Stimulated activated naive CD8-positive, alpha-beta T cell treated with anti-CD3 and anti-CD28 coated beads, Interleukin-15, Interleukin-2, amounts not matched to agents 100 ng/mL and 50 ng/mL, for 24 hours (primary cell): Measurements from ENCODE around the gene KCNN4.
A peak's percentile ranks its signal among the peaks of the same experiment; 100 is the strongest.

ENCODE experiments used
- H3K27ac Mint-ChIP-seq: one replicate; pipeline ENCODE4 v1.8.0; 2021; ENCODE audit warnings: mild to moderate bottlenecking, mixed read lengths
- H3K27me3 Mint-ChIP-seq: one replicate; pipeline ENCODE4 v1.8.0; 2021; ENCODE audit warnings: mixed read lengths
- H3K36me3 Mint-ChIP-seq: one replicate; pipeline ENCODE4 v1.8.0; 2021; ENCODE audit warnings: low read depth, mixed read lengths
- H3K4me1 Mint-ChIP-seq: one replicate; pipeline ENCODE4 v1.8.0; 2021; ENCODE audit warnings: low read depth, mixed read lengths
- H3K4me3 Mint-ChIP-seq: one replicate; pipeline ENCODE4 v1.8.0; 2021; ENCODE audit warnings: mild to moderate bottlenecking, mixed read lengths
- H3K9me3 Mint-ChIP-seq: one replicate; pipeline ENCODE4 v1.8.0; 2021; ENCODE audit warnings: mixed read lengths

Gene KCNN4

GRCh38 chr19:43752287-43752875 is 28.4 kb downstream of the KCNN4 start:
- Mint-ChIP-seq H3K36me3 (peaks cover 72% of the 10 kb centered on the region), H3K9me3 (no peaks in the 10 kb centered on the region), H3K27ac (peak overlapping the region; percentile 99), H3K27me3 (no peaks in the 10 kb centered on the region), H3K4me1 (peaks cover 71% of the 10 kb centered on the region), H3K4me3 (peak overlapping the region; percentile 96)

- peaks cover 66% of the 10 kb centered on the region for H3K36me3 Mint-ChIP-seq
- no peaks in the 10 kb centered on the region for H3K9me3 Mint-ChIP-seq
- H3K27ac Mint-ChIP-seq: peak overlapping the region; percentile 99
- H3K4me3 Mint-ChIP-seq: peak overlapping the region; percentile 96
- H3K27me3 Mint-ChIP-seq: no peaks in the 10 kb centered on the region
- peaks cover 64% of the 10 kb centered on the region for H3K4me1 Mint-ChIP-seq
These were observed 29.1 kb downstream of the KCNN4 start for GRCh38 chr19:43751466-43752220.

- Mint-ChIP-seq H3K36me3 (peaks cover 63% of the 10 kb centered on the region), H3K4me3 (no peak overlapping the region), H3K27me3 (no peaks in the 10 kb centered on the region), H3K9me3 (no peaks in the 10 kb centered on the region), H3K27ac (no peak overlapping the region), H3K4me1 (peaks cover 60% of the 10 kb centered on the region)
These were observed 30.9 kb downstream of the KCNN4 start for GRCh38 chr19:43749898-43750297.

GRCh38 chr19:43749152-43749551 is 31.6 kb downstream of the KCNN4 start:
- peaks cover 58% of the 10 kb centered on the region for H3K4me1 Mint-ChIP-seq
- no peak overlapping the region for H3K4me3 Mint-ChIP-seq

GRCh38 chr19:43748685-43749084 is 32.1 kb downstream of the KCNN4 start:
- H3K4me3 Mint-ChIP-seq: no peak overlapping the region
- H3K36me3 Mint-ChIP-seq: peaks cover 69% of the 10 kb centered on the region
- no peaks in the 10 kb centered on the region for H3K27me3 Mint-ChIP-seq
- H3K9me3 Mint-ChIP-seq: no peaks in the 10 kb centered on the region
- H3K4me1 Mint-ChIP-seq: peaks cover 57% of the 10 kb centered on the region
- peak overlapping the region; percentile 59 for H3K27ac Mint-ChIP-seq

More at GRCh38 chr19:43749152-43749551, 31.6 kb downstream of the KCNN4 start:
- Mint-ChIP-seq H3K27ac (peak overlapping the region; percentile 29), H3K36me3 (peaks cover 65% of the 10 kb centered on the region), H3K9me3 (no peaks in the 10 kb centered on the region), H3K27me3 (no peaks in the 10 kb centered on the region)

- no peaks in the 10 kb centered on the region for H3K27me3 Mint-ChIP-seq
- peaks cover 72% of the 10 kb centered on the region for H3K36me3 Mint-ChIP-seq
- H3K4me1 Mint-ChIP-seq: peaks cover 52% of the 10 kb centered on the region
- peak overlapping the region; percentile 32 for H3K4me3 Mint-ChIP-seq
- H3K9me3 Mint-ChIP-seq: no peaks in the 10 kb centered on the region
- H3K27ac Mint-ChIP-seq: peak overlapping the region; percentile 86
These were observed 32.6 kb downstream of the KCNN4 start for GRCh38 chr19:43748205-43748594.

- H3K4me1 Mint-ChIP-seq: peaks cover 47% of the 10 kb centered on the region
- H3K4me3 Mint-ChIP-seq: peak overlapping the region; percentile 32
- H3K36me3 Mint-ChIP-seq: peaks cover 72% of the 10 kb centered on the region
- H3K9me3 Mint-ChIP-seq: no peaks in the 10 kb centered on the region
- H3K27me3 Mint-ChIP-seq: no peaks in the 10 kb centered on the region
- H3K27ac Mint-ChIP-seq: peak overlapping the region; percentile 86
These were observed 33.1 kb downstream of the KCNN4 start for GRCh38 chr19:43747557-43748204.

GRCh38 chr19:43743059-43743458 is 37.7 kb downstream of the KCNN4 start:
- no peaks in the 10 kb centered on the region for H3K27me3 Mint-ChIP-seq
- peaks cover 16% of the 10 kb centered on the region for H3K4me1 Mint-ChIP-seq
- peaks cover 73% of the 10 kb centered on the region for H3K36me3 Mint-ChIP-seq
- H3K27ac Mint-ChIP-seq: peak overlapping the region; percentile 29
- no peak overlapping the region for H3K4me3 Mint-ChIP-seq
- no peaks in the 10 kb centered on the region for H3K9me3 Mint-ChIP-seq

- H3K27me3 Mint-ChIP-seq: no peaks in the 10 kb centered on the region
- no peaks in the 10 kb centered on the region for H3K9me3 Mint-ChIP-seq
- H3K36me3 Mint-ChIP-seq: peaks cover 78% of the 10 kb centered on the region
- peak overlapping the region; percentile 28 for H3K27ac Mint-ChIP-seq
- peaks cover 10% of the 10 kb centered on the region for H3K4me1 Mint-ChIP-seq
- no peak overlapping the region for H3K4me3 Mint-ChIP-seq
These were observed 39.5 kb downstream of the KCNN4 start for GRCh38 chr19:43741075-43741825.

GRCh38 chr19:43739439-43740235 is 41.1 kb downstream of the KCNN4 start:
- Mint-ChIP-seq H3K36me3 (peaks cover 80% of the 10 kb centered on the region), H3K27me3 (no peaks in the 10 kb centered on the region), H3K4me1 (no peaks in the 10 kb centered on the region), H3K9me3 (no peaks in the 10 kb centered on the region), H3K27ac (no peak overlapping the region), H3K4me3 (no peak overlapping the region)

GRCh38 chr19:43738780-43739211 is 42.0 kb downstream of the KCNN4 start:
- H3K27me3 Mint-ChIP-seq: no peaks in the 10 kb centered on the region
- H3K36me3 Mint-ChIP-seq: peaks cover 77% of the 10 kb centered on the region
- no peaks in the 10 kb centered on the region for H3K9me3 Mint-ChIP-seq
- H3K4me3 Mint-ChIP-seq: no peak overlapping the region
- H3K4me1 Mint-ChIP-seq: no peaks in the 10 kb centered on the region
- H3K27ac Mint-ChIP-seq: no peak overlapping the region

- Mint-ChIP-seq H3K9me3 (no peaks in the 10 kb centered on the region), H3K27ac (no peak overlapping the region), H3K4me1 (no peaks in the 10 kb centered on the region), H3K36me3 (peaks cover 76% of the 10 kb centered on the region), H3K4me3 (no peak overlapping the region), H3K27me3 (no peaks in the 10 kb centered on the region)
These were observed 44.8 kb downstream of the KCNN4 start for GRCh38 chr19:43735957-43736356.

- H3K9me3 Mint-ChIP-seq: no peaks in the 10 kb centered on the region
- no peak overlapping the region for H3K27ac Mint-ChIP-seq
- H3K27me3 Mint-ChIP-seq: no peaks in the 10 kb centered on the region
- H3K4me3 Mint-ChIP-seq: no peak overlapping the region
- H3K4me1 Mint-ChIP-seq: no peaks in the 10 kb centered on the region
- H3K36me3 Mint-ChIP-seq: peaks cover 76% of the 10 kb centered on the region
These were observed 45.8 kb downstream of the KCNN4 start for GRCh38 chr19:43735013-43735412.

GRCh38 chr19:43731846-43732245 is 48.9 kb downstream of the KCNN4 start:
- H3K36me3 Mint-ChIP-seq: peaks cover 69% of the 10 kb centered on the region
- peak overlapping the region; percentile 29 for H3K27ac Mint-ChIP-seq

More at GRCh38 chr19:43731846-43732245, 48.9 kb downstream of the KCNN4 start:
- no peaks in the 10 kb centered on the region for H3K4me1 Mint-ChIP-seq
- H3K9me3 Mint-ChIP-seq: no peaks in the 10 kb centered on the region
- no peaks in the 10 kb centered on the region for H3K27me3 Mint-ChIP-seq
- H3K4me3 Mint-ChIP-seq: no peak overlapping the region
